ENCODE data around the gene PIEZO1.

Gene PIEZO1

DNA sequence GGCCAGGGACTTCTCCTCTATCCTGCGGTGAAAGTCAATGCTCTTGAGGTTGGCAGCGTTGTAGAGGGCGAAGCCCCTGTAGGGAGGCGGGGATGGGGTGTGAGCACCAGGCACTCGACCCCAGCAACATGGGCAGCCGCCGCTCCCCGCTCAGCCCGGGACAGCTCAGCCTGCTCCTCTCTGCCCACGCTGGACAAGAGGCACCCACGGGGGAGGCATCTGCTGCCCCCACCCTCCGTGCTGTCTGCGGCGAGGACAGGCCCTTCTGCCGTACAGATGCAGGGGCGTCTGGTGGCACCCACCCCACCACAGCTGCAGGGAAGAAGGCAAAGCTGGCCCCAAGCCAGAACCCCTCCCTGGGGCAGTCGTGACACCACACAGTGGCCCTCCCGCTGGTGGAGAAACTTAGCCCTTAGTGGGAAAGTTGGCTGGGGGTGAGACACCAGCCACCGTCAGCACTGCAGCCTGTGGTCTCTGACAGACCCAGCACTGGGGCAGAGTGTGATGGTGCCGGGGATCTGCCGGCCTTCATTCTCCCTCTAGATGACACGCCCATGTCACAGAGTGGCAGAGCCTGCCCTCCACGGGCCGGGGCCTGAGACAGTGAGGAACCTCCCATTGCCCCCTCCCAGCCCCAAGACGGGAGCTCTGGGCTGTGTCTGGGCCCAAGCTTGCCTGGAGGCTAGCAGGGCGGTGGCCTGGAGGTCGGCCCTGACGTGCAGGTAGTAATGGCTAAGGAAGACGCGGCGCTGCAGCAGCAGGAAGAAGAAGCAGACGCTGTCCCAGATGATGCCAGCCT, 59.2 kb downstream of the PIEZO1 start:
- Histone ChIP-seq H3K27ac (no peak overlapping the region), H3K9me3 (no peaks in the 10 kb centered on the region), H3K27me3 (no peaks in the 10 kb centered on the region), H3K36me3 (peaks cover 45 to 79% (median 77%) of the 10 kb centered on the region in 3 donors), H3K4me1 (no peaks in the 10 kb centered on the region), H3K4me3 (no peak overlapping the region)
- TF ChIP-seq, protein P1, sequence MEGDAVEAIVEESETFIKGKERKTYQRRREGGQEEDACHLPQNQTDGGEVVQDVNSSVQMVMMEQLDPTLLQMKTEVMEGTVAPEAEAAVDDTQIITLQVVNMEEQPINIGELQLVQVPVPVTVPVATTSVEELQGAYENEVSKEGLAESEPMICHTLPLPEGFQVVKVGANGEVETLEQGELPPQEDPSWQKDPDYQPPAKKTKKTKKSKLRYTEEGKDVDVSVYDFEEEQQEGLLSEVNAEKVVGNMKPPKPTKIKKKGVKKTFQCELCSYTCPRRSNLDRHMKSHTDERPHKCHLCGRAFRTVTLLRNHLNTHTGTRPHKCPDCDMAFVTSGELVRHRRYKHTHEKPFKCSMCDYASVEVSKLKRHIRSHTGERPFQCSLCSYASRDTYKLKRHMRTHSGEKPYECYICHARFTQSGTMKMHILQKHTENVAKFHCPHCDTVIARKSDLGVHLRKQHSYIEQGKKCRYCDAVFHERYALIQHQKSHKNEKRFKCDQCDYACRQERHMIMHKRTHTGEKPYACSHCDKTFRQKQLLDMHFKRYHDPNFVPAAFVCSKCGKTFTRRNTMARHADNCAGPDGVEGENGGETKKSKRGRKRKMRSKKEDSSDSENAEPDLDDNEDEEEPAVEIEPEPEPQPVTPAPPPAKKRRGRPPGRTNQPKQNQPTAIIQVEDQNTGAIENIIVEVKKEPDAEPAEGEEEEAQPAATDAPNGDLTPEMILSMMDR (IDR thresholded peaks at IDR 0.05): no peak
- no peak for DNase-seq
- intact Hi-C loops (cut with DNase I; ENCODE audit: low total_unique reads): no loop called here

DNA sequence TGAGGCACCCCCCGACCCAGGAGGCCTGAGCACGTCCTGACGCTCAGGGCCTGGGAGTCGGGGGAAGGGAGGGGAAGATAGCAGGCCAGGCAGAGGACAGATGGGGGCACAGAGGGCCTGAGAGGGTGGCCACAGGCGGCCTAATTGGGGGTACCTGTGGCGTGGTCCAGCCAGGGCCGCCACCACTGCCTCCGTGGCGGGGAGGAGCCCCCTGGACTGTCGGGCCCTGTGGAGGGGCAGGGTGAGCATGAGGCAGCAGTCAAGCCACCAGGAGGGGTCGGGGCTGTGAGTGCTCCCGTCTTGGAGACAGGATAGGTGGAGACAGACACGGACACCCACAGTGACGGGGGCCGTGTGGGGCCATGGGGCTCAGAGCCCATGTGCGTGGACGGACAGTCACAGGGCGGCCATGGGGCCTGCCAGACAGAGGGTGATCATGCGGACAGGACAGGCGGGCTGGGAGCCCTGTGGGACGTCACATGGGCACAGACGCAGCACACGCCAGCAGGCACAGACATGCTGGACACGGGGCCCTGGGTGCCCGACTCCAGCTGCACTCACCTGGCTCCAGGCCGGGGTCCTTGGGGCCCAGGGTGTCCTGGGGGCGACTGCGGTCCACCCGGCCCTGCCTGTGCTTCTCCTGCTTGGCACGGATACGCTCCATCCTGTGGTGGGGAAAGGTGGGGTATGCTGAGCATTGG, 60.0 kb downstream of the PIEZO1 start:
- H3K4me3 ChIP-seq: no peak overlapping the region
- no peaks in the 10 kb centered on the region for H3K27me3 ChIP-seq
- no peak for DNase-seq
- no peak overlapping the region for H3K27ac ChIP-seq
- no peaks in the 10 kb centered on the region for H3K9me3 ChIP-seq
- H3K4me1 ChIP-seq: no peaks in the 10 kb centered on the region
- TF ChIP-seq, protein P1 (IDR thresholded peaks at IDR 0.05): no peak
- intact Hi-C loops (cut with DNase I; ENCODE audit: low total_unique reads): no loop called here
- H3K36me3 ChIP-seq: peaks cover 49 to 82% (median 80%) of the 10 kb centered on the region in 3 donors

DNA sequence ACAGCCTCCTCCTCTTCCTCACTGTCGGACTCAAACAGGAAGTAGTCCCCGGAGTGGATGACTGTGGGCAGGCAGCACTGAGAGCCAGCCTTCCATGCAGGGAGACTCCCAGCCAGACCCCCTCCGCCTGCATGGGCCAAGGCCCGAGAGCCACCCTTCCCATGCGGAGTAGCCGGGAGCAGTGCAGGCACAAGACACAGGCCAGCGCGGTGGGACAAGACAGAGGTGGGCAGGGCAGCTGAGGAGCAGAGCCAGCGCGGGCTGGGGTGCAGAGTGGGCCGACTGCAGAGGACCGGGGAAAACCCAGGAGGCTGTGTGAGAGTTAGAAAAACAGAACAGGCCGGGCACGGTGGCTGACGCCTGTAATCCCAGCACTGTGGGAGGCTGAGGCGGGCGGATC, 61.1 kb downstream of the PIEZO1 start:
- Histone ChIP-seq H3K27ac (no peak overlapping the region), H3K4me1 (no peaks in the 10 kb centered on the region), H3K36me3 (peaks cover 56 to 93% (median 89%) of the 10 kb centered on the region in 3 donors), H3K27me3 (no peaks in the 10 kb centered on the region), H3K9me3 (no peaks in the 10 kb centered on the region), H3K4me3 (no peak overlapping the region)
- DNase-seq: no peak
- intact Hi-C loops (cut with DNase I; ENCODE audit: low total_unique reads): no loop called here
- TF ChIP-seq, protein P1 (IDR thresholded peaks at IDR 0.05): no peak

DNA sequence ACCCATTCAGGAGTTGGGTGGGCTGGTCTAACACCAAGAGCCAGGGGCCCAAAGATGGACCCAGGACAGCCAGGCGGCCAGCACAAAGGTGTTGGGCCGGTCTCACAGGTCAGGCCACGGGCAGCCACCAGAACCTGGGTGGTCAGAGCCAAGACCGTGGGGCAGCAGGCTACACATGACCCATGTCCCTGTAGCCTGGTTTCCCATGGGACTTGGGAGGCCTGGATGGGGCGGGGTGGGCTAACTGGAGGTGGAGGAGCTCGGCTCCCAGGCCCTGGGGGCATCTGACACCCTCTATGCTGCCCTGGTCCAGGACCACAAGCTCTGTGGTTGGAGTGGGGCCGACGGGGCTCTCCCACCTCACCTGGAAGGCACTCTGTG, 61.5 kb downstream of the PIEZO1 start:
- no peak overlapping the region for H3K27ac ChIP-seq
- TF ChIP-seq, protein P1 (IDR thresholded peaks at IDR 0.05): no peak
- H3K9me3 ChIP-seq: no peaks in the 10 kb centered on the region
- DNase-seq: no peak
- H3K4me3 ChIP-seq: no peak overlapping the region
- peaks cover 56 to 97% (median 93%) of the 10 kb centered on the region in 3 donors for H3K36me3 ChIP-seq
- no peaks in the 10 kb centered on the region for H3K27me3 ChIP-seq
- intact Hi-C loops (cut with DNase I; ENCODE audit: low total_unique reads): no loop called here
- H3K4me1 ChIP-seq: no peaks in the 10 kb centered on the region

DNA sequence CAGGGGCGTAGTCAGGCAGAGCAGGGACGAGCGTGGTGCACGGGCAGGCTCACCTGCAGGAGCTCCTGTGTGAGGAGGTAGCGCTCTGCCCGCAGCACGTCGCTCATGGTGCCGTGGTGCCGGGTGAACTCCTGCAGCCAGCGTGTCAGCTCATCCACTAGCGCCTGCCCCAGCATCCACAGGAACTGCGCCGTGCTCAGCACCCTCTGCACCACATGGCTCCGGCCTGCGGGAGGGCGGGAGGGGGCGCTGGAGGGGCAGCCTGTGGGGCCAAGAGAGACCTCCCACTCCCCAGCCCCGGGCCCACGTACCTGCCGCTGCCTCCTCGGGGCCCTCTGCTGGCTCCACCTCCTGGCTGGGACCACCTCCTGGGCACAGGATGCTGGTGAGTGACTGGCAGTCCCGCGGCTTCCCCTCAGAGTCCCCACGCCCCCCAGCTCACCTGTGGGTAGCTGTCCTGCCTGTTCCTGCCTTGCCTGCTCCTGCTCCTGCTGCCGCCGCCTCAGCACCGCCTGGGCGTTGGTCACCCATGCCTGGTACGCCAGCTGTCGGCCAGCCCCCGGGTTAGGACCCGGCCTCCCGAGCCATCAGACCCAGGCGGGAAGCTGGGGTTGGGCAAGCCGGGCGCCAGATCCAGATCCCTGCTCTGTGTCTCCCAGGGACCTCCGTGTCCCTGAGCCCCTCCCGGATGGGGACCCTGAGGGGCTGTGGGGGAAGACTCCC, 62.1 kb downstream of the PIEZO1 start:
- Histone ChIP-seq H3K36me3 (peaks cover 56 to 100% (median 97%) of the 10 kb centered on the region in 3 donors), H3K4me3 (no peak overlapping the region), H3K27ac (no peak overlapping the region), H3K4me1 (no peaks in the 10 kb centered on the region), H3K27me3 (no peaks in the 10 kb centered on the region), H3K9me3 (no peaks in the 10 kb centered on the region)
- TF ChIP-seq, protein P1 (IDR thresholded peaks at IDR 0.05): no peak
- intact Hi-C loops (cut with DNase I; ENCODE audit: low total_unique reads): no loop called here
- no peak for DNase-seq

All from tibial artery (tissue), 4 donors.